WTC11 (cell line): ENCODE measurements around the gene RBMS1. TPM values are rescaled to one million over a fixed set of nuclear protein-coding genes. Genes with fewer than 3 reads are reported as not detected.

Experiments used
- ATAC-seq: fragments of 200-7000 bp; cut with Tn5 transposase; 2 replicates; pipeline ENCODE4 v1.10.0; 2021; ENCODE audit warnings: mild to moderate bottlenecking, moderate library complexity
- CTCF ChIA-PET: fragments of 300-600 bp; sonication (Branson Sonifier 250); formaldehyde crosslinking; loops from one replicate; lab custom pipeline; 2021; ENCODE audit warnings: antibody characterized with exemption; lab: Charles Lee
- POLR2A ChIA-PET: fragments of 350-600 bp; sonication (Branson Sonifier 250); formaldehyde crosslinking; loops from one replicate; lab custom pipeline; 2021; ENCODE audit warnings: antibody characterized with exemption; lab: Charles Lee
- DNase-seq: peaks from one replicate; pipeline ENCODE4 v3.0.0; 2021; ENCODE audit warnings: low spot score
- H3K27ac Mint-ChIP-seq: 2 replicates; pipeline ENCODE4 v1.8.0; 2021; ENCODE audit warnings: mixed read lengths
- H3K27me3 Mint-ChIP-seq: 2 replicates; pipeline ENCODE4 v1.8.0; 2021; ENCODE audit warnings: low read depth, mild to moderate bottlenecking, moderate library complexity, mixed read lengths
- H3K36me3 Mint-ChIP-seq: 2 replicates; pipeline ENCODE4 v1.8.0; 2021; ENCODE audit warnings: mixed read lengths
- H3K4me1 Mint-ChIP-seq: 2 replicates; pipeline ENCODE4 v1.8.0; 2022; ENCODE audit warnings: mixed read lengths
- H3K4me3 Mint-ChIP-seq: 2 replicates; pipeline ENCODE4 v1.8.0; 2021; ENCODE audit warnings: mild to moderate bottlenecking, moderate library complexity, mixed read lengths
- H3K9me3 Mint-ChIP-seq: 2 replicates; pipeline ENCODE4 v1.8.0; 2021; ENCODE audit warnings: mixed read lengths
- CBFB ChIP-seq: sonication (generic); formaldehyde crosslinking; IDR thresholded peaks from 2 replicates; pipeline ENCODE4 v1.8.1; 2022; ENCODE audit warnings: mild to moderate bottlenecking, low read depth, missing genetic modification reagents
- CREB1 ChIP-seq: sonication (generic); formaldehyde crosslinking; IDR thresholded peaks from 2 replicates; pipeline ENCODE4 v1.8.0; 2023; ENCODE audit warnings: mild to moderate bottlenecking, missing genetic modification reagents
- FOXP4 ChIP-seq: sonication (generic); formaldehyde crosslinking; IDR thresholded peaks from 2 replicates; pipeline ENCODE4 v1.8.0; 2022; ENCODE audit warnings: mild to moderate bottlenecking, missing genetic modification reagents
- HMGA2 ChIP-seq: fragments of 250-450 bp; sonication (Bioruptor Pico); IDR thresholded peaks from 2 replicates; pipeline ENCODE4 v1.4.0; 2021; ENCODE audit warnings: mild to moderate bottlenecking, moderate library complexity
- NR3C1 ChIP-seq: sonication (generic); formaldehyde crosslinking; conservative IDR thresholded peaks from 2 replicates; pipeline ENCODE4 v1.8.1; 2023; ENCODE audit warnings: low read depth, mild to moderate bottlenecking, missing genetic modification reagents
- PRRX2 ChIP-seq: fragments of 250-450 bp; sonication (Bioruptor Pico); IDR thresholded peaks from 2 replicates; pipeline ENCODE4 v1.8.0; 2021; ENCODE audit warnings: mild to moderate bottlenecking
- ZNF423 ChIP-seq: fragments of 250-450 bp; sonication (Bioruptor Pico); IDR thresholded peaks from 2 replicates; pipeline ENCODE4 v2.1.2; 2022; ENCODE audit warnings: mild to moderate bottlenecking, moderate library complexity
- total RNA-seq: library from RNA; stranded (reverse); gene quantifications from 3 replicates; pipeline ENCODE4 v1.2.3, GENCODE V29; 2021
- TF ChIP-seq, protein P1 (sequence below): sonication (generic); formaldehyde crosslinking; IDR thresholded peaks from 2 replicates; pipeline ENCODE4 v1.8.0; 2023; ENCODE audit warnings: mild to moderate bottlenecking, missing genetic modification reagents
- TF ChIP-seq, protein P2 (sequence below): sonication (generic); formaldehyde crosslinking; IDR thresholded peaks from 2 replicates; pipeline ENCODE4 v1.8.0; 2023; ENCODE audit warnings: missing genetic modification reagents, mild to moderate bottlenecking, borderline replicate concordance
- TF ChIP-seq, protein P3 (sequence below): sonication (generic); formaldehyde crosslinking; IDR thresholded peaks from 2 replicates; pipeline ENCODE4 v1.8.1; 2023; ENCODE audit warnings: mild to moderate bottlenecking, missing genetic modification reagents, moderate library complexity
- TF ChIP-seq, protein P4 (sequence below): sonication (generic); formaldehyde crosslinking; IDR thresholded peaks from 2 replicates; pipeline ENCODE4 v1.8.0; 2022; ENCODE audit warnings: mild to moderate bottlenecking, missing genetic modification reagents

RBMS1 gene
- total RNA-seq, 1 experiment from 2014 or later = 56.3 TPM

DNA sequence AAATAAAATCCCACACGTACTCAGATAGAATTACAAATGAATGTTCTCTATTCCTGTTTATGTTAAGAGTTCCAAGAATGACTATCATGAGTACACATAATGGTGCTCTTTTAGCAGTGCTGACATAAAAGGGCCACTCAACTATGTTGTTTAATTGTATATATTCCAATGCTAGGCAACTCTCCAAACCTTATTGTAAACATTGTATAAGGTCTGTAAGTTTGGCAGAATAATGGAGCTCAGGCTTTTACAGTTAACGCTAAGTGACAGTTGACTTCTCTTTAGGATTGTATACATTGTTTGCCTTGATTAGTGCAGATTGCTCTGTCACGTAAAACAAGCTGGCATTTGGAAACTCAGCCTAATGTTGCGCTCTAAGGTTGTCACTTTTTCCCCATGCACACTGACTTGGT, 20.8 kb downstream of the RBMS1 start (continued):
- TF ChIP-seq, protein P1, sequence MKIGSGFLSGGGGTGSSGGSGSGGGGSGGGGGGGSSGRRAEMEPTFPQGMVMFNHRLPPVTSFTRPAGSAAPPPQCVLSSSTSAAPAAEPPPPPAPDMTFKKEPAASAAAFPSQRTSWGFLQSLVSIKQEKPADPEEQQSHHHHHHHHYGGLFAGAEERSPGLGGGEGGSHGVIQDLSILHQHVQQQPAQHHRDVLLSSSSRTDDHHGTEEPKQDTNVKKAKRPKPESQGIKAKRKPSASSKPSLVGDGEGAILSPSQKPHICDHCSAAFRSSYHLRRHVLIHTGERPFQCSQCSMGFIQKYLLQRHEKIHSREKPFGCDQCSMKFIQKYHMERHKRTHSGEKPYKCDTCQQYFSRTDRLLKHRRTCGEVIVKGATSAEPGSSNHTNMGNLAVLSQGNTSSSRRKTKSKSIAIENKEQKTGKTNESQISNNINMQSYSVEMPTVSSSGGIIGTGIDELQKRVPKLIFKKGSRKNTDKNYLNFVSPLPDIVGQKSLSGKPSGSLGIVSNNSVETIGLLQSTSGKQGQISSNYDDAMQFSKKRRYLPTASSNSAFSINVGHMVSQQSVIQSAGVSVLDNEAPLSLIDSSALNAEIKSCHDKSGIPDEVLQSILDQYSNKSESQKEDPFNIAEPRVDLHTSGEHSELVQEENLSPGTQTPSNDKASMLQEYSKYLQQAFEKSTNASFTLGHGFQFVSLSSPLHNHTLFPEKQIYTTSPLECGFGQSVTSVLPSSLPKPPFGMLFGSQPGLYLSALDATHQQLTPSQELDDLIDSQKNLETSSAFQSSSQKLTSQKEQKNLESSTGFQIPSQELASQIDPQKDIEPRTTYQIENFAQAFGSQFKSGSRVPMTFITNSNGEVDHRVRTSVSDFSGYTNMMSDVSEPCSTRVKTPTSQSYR (CRISPR knock-in tag) = no peak

- peaks cover 52% of the 10 kb centered on the region for H3K4me1 Mint-ChIP-seq
- H3K27me3 Mint-ChIP-seq = no peaks in the 10 kb centered on the region
- ChIA-PET CTCF (no interaction called here), POLR2A (no interaction called here)
- ATAC-seq (no peak), DNase-seq (no peak)
- no peak overlapping the region for H3K4me3 Mint-ChIP-seq
- TF ChIP-seq, protein P2, sequence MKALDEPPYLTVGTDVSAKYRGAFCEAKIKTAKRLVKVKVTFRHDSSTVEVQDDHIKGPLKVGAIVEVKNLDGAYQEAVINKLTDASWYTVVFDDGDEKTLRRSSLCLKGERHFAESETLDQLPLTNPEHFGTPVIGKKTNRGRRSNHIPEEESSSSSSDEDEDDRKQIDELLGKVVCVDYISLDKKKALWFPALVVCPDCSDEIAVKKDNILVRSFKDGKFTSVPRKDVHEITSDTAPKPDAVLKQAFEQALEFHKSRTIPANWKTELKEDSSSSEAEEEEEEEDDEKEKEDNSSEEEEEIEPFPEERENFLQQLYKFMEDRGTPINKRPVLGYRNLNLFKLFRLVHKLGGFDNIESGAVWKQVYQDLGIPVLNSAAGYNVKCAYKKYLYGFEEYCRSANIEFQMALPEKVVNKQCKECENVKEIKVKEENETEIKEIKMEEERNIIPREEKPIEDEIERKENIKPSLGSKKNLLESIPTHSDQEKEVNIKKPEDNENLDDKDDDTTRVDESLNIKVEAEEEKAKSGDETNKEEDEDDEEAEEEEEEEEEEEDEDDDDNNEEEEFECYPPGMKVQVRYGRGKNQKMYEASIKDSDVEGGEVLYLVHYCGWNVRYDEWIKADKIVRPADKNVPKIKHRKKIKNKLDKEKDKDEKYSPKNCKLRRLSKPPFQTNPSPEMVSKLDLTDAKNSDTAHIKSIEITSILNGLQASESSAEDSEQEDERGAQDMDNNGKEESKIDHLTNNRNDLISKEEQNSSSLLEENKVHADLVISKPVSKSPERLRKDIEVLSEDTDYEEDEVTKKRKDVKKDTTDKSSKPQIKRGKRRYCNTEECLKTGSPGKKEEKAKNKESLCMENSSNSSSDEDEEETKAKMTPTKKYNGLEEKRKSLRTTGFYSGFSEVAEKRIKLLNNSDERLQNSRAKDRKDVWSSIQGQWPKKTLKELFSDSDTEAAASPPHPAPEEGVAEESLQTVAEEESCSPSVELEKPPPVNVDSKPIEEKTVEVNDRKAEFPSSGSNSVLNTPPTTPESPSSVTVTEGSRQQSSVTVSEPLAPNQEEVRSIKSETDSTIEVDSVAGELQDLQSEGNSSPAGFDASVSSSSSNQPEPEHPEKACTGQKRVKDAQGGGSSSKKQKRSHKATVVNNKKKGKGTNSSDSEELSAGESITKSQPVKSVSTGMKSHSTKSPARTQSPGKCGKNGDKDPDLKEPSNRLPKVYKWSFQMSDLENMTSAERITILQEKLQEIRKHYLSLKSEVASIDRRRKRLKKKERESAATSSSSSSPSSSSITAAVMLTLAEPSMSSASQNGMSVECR (CRISPR knock-in tag) = no peak
- TF ChIP-seq, protein P3, sequence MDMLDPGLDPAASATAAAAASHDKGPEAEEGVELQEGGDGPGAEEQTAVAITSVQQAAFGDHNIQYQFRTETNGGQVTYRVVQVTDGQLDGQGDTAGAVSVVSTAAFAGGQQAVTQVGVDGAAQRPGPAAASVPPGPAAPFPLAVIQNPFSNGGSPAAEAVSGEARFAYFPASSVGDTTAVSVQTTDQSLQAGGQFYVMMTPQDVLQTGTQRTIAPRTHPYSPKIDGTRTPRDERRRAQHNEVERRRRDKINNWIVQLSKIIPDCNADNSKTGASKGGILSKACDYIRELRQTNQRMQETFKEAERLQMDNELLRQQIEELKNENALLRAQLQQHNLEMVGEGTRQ = no peak
- TF ChIP-seq HMGA2 (CRISPR knock-in tag) = no peak
- no peaks in the 10 kb centered on the region for H3K36me3 Mint-ChIP-seq
- peak overlapping the region; percentile 27; the same call in 1 of the 2 replicates for H3K27ac Mint-ChIP-seq
- H3K9me3 Mint-ChIP-seq = no peaks in the 10 kb centered on the region
Measured at GRCh38 chr2:160471950-160472349, 21.7 kb downstream of the RBMS1 start.

DNA sequence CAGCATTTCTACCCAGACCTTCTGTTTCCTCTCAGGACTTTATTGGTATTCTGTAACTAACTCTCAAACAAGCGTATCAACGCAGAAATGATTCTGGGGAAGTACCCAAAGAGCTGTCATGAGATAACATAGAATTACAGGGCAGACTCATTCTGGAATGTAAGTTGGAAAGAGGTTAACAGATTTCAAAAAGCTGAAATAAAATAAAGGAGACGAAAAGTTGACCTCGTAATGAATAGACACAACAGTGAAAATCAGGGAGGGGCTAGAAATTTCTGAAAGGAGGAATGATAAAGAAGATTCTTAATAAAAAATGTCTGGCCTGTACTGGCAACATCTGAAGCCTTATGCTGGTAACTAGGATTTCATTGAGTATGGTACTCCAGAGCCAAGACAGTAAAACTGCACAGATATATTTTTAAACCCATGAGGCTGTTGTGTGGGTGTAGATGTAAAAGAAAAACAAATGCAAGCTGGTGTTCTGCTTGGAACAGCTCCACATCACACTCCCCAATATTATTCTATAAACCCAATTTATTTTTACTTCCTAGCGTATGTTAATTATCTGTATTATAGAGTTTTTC, 23.9 kb downstream of the RBMS1 start:
- no peaks in the 10 kb centered on the region for H3K9me3 Mint-ChIP-seq
- ChIA-PET POLR2A (no interaction called here), CTCF (no interaction called here)
- DNase-seq (no peak), ATAC-seq (no peak)
- H3K27ac Mint-ChIP-seq = peak overlapping the region; percentile 53
- no peaks in the 10 kb centered on the region for H3K36me3 Mint-ChIP-seq
- peaks cover 55% of the 10 kb centered on the region for H3K4me1 Mint-ChIP-seq
- H3K27me3 Mint-ChIP-seq = no peaks in the 10 kb centered on the region
- no peak overlapping the region for H3K4me3 Mint-ChIP-seq
- TF ChIP-seq PRRX2 (CRISPR knock-in tag) = no peak
- TF ChIP-seq CBFB (CRISPR knock-in tag) = no peak
- no peak for TF ChIP-seq NR3C1
- no peak for TF ChIP-seq CREB1 (CRISPR knock-in tag)
- TF ChIP-seq FOXP4 (CRISPR knock-in tag) = no peak
- TF ChIP-seq, protein P4, sequence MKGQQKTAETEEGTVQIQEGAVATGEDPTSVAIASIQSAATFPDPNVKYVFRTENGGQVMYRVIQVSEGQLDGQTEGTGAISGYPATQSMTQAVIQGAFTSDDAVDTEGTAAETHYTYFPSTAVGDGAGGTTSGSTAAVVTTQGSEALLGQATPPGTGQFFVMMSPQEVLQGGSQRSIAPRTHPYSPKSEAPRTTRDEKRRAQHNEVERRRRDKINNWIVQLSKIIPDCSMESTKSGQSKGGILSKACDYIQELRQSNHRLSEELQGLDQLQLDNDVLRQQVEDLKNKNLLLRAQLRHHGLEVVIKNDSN (CRISPR knock-in tag) = no peak
- TF ChIP-seq ZNF423 (CRISPR knock-in tag) = no peak
